ENCODE data around the gene RNF32. TPM values are rescaled to one million over a fixed set of nuclear protein-coding genes. Genes with fewer than 3 reads are reported as not detected.
"Not testable (repeated sequence)": the region's sequence is repeated elsewhere in the genome, so short reads cannot be mapped to it uniquely, and the experiment has no call there.

The RNF32 gene
- polyA plus RNA-seq, 3 donors: 0.03 to 0.13 TPM; not detected in 1

DNA sequence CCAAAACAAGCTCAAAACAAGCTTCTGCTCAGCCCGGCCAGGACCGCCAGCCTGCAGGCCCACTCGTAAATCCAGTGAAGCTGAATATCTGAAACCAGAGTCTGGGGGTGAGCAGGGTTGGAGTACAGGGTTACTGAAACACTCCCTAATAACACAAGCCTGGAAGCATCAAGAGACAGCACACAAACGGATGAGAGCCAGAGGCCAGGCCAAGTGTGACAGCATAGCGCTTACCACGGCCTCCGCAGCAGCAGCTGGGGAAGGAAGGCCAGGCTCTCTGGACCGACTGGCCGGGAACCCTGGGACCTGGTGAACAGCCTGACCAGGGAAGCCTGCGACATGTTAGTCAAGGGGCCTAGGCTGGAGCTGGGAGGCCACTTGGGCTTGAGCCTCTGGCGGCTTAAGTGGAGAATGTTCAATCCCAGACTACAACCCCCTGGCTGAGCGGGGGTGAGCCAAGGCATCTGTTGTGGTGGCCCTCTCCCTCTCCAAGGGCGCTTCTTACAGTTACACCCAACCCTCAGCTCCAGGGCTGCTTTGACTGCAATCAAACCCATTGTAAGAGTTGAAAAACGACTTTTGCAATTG, 21.7 kb upstream of the RNF32 start:
- Histone ChIP-seq H3K27me3 (ENCODE audit: control insufficient read depth in 2 of 2, insufficient read depth in 2 of 2, low read length in 2 of 2) (peaks cover 14 to 51% of the 10 kb centered on the region in 2 donors), H4K20me1 (ENCODE audit: insufficient read depth, low read length) (no peaks in the 10 kb centered on the region), H3K9me3 (replicated peaks in 1 of 2; ENCODE audit: control insufficient read depth in 1 of 2, insufficient read depth in 1 of 2, low read length in 2 of 2) (peaks cover 0 to 11% of the 10 kb centered on the region in 2 donors), H2AFZ (ENCODE audit: insufficient read depth, low read depth, low read length, poor library complexity, severe bottlenecking) (no peak overlapping the region), H3K4me2 (replicated peaks; ENCODE audit: extremely low read depth, low read length, poor library complexity, severe bottlenecking) (no peak overlapping the region), H3K27ac (ENCODE audit: low read depth in 1 of 2, low read length in 2 of 2) (no peak overlapping the region), H3K79me2 (ENCODE audit: insufficient read depth, low read length) (no peaks in the 10 kb centered on the region), H3K9ac (ENCODE audit: insufficient read depth, low read length, poor library complexity, severe bottlenecking) (no peak overlapping the region), H3K4me3 (replicated peaks in 1 of 3; ENCODE audit: low read depth in 2 of 3, low read length in 3 of 3) (no peak overlapping the region), H3K36me3 (replicated peaks in 1 of 2; ENCODE audit: control insufficient read depth in 1 of 2, insufficient read depth in 2 of 2, low read length in 2 of 2) (no peaks in the 10 kb centered on the region), H3K4me1 (ENCODE audit: control insufficient read depth in 1 of 2, insufficient read depth in 2 of 2, low read length in 2 of 2) (no peaks in the 10 kb centered on the region)
- Mint-ChIP-seq H3K27ac (no peak overlapping the region), H3K36me3 (no peaks in the 10 kb centered on the region), H3K27me3 (ENCODE audit: low read depth in 3 of 3) (peaks cover 42 to 63% (median 44%) of the 10 kb centered on the region in 3 donors), H3K9me3 (peaks cover 0 to 22% (median 9%) of the 10 kb centered on the region in 7 donors), H3K4me1 (peaks cover 2% of the 10 kb centered on the region), H3K4me3 (no peak overlapping the region)
- TF ChIP-seq, protein P1, sequence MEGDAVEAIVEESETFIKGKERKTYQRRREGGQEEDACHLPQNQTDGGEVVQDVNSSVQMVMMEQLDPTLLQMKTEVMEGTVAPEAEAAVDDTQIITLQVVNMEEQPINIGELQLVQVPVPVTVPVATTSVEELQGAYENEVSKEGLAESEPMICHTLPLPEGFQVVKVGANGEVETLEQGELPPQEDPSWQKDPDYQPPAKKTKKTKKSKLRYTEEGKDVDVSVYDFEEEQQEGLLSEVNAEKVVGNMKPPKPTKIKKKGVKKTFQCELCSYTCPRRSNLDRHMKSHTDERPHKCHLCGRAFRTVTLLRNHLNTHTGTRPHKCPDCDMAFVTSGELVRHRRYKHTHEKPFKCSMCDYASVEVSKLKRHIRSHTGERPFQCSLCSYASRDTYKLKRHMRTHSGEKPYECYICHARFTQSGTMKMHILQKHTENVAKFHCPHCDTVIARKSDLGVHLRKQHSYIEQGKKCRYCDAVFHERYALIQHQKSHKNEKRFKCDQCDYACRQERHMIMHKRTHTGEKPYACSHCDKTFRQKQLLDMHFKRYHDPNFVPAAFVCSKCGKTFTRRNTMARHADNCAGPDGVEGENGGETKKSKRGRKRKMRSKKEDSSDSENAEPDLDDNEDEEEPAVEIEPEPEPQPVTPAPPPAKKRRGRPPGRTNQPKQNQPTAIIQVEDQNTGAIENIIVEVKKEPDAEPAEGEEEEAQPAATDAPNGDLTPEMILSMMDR (IDR thresholded peaks at IDR 0.05): no peak
- intact Hi-C loops (cut with micrococcal nuclease): no loop called here
- no peak for DNase-seq
- WGBS (ENCODE audit: insufficient coverage): 91% methylated on average over 9 of the region's 14 CpGs

- H3K4me2 ChIP-seq (replicated peaks; ENCODE audit: extremely low read depth, low read length, poor library complexity, severe bottlenecking); H3K27ac ChIP-seq (ENCODE audit: low read depth in 1 of 2, low read length in 2 of 2); H3K36me3 Mint-ChIP-seq; H3K27ac Mint-ChIP-seq; H4K20me1 ChIP-seq (ENCODE audit: insufficient read depth, low read length); H3K4me3 ChIP-seq (replicated peaks in 1 of 3; ENCODE audit: low read depth in 2 of 3, low read length in 3 of 3); H2AFZ ChIP-seq (ENCODE audit: insufficient read depth, low read depth, low read length, poor library complexity, severe bottlenecking); H3K4me1 ChIP-seq (ENCODE audit: control insufficient read depth in 1 of 2, insufficient read depth in 2 of 2, low read length in 2 of 2); intact Hi-C loops (cut with micrococcal nuclease); DNase-seq; H3K36me3 ChIP-seq (replicated peaks in 1 of 2; ENCODE audit: control insufficient read depth in 1 of 2, insufficient read depth in 2 of 2, low read length in 2 of 2); H3K79me2 ChIP-seq (ENCODE audit: insufficient read depth, low read length); H3K9ac ChIP-seq (ENCODE audit: insufficient read depth, low read length, poor library complexity, severe bottlenecking); H3K4me1 Mint-ChIP-seq: not testable (repeated sequence)
- H3K9me3 Mint-ChIP-seq: peaks cover 0 to 22% (median 8%) of the 10 kb centered on the region in 7 donors
- peak overlapping the region in 1 of 2 donors; percentile 17 for H3K4me3 Mint-ChIP-seq
- H3K9me3 ChIP-seq (replicated peaks in 1 of 2; ENCODE audit: control insufficient read depth in 1 of 2, insufficient read depth in 1 of 2, low read length in 2 of 2): peaks cover 0 to 11% of the 10 kb centered on the region in 2 donors
- H3K27me3 Mint-ChIP-seq (ENCODE audit: low read depth in 3 of 3): peaks cover 36 to 60% (median 41%) of the 10 kb centered on the region in 3 donors
- WGBS (ENCODE audit: insufficient coverage): 98% methylated on average over 7 of the region's 13 CpGs
- H3K27me3 ChIP-seq (ENCODE audit: control insufficient read depth in 2 of 2, insufficient read depth in 2 of 2, low read length in 2 of 2): peaks cover 14 to 43% of the 10 kb centered on the region in 2 donors
Observed at GRCh38 chr7:156619488-156620290, 20.9 kb upstream of the RNF32 start.
